GM19351 (cell line): Measurements from ENCODE around the gene EEF1AKMT4.

Experiments used
- ATAC-seq: cut with Tn5 transposase; IDR thresholded peaks from one replicate; pipeline ENCODE4 v1.9.1; 2021; ENCODE audit warnings: mild to moderate bottlenecking, moderate library complexity; ENCODE audit not compliant: unreplicated experiment

EEF1AKMT4 gene

GRCh38 chr3:184296616-184297015 lies 47.1 kb downstream of the EEF1AKMT4 start:
- no peak for ATAC-seq

- ATAC-seq: peak; percentile 96
Measured at GRCh38 chr3:184298759-184299487, 49.5 kb downstream of the EEF1AKMT4 start, which contains the start of gene PSMD2. TSS of gene PSMD2 (plus strand) at chr3:184299241. CDS start at chr3:184299267, 26 bp downstream.

GRCh38 chr3:184299488-184300377 lies 50.3 kb downstream of the EEF1AKMT4 start:
- no peak for ATAC-seq

- ATAC-seq: no peak
Measured at GRCh38 chr3:184300378-184300720, 50.9 kb downstream of the EEF1AKMT4 start.

GRCh38 chr3:184305577-184305976 lies 56.1 kb downstream of the EEF1AKMT4 start:
- no peak for ATAC-seq

GRCh38 chr3:184306341-184306972 lies 57.0 kb downstream of the EEF1AKMT4 start:
- ATAC-seq: no peak

- ATAC-seq: no peak
Measured at GRCh38 chr3:184307915-184308314, 58.4 kb downstream of the EEF1AKMT4 start.
